Left lobe of liver (tissue), 2 donors: Measurements from ENCODE around the gene TMEM63B. TPM values are rescaled to one million over a fixed set of nuclear protein-coding genes. Genes with fewer than 3 reads are reported as not detected.
A peak's percentile ranks its signal among the peaks of the same experiment; 100 is the strongest.
"Not testable (repeated sequence)": the region's sequence is repeated elsewhere in the genome, so short reads cannot be mapped to it uniquely, and the experiment has no call there.

Source experiments
- ATAC-seq: fragments of 200-7000 bp; cut with Tn5 transposase; one replicate; pipeline ENCODE4 v1.9.1; 2020; ENCODE audit warnings: mild to moderate bottlenecking, moderate library complexity
- DNase-seq: peaks from one replicate; pipeline ENCODE4 v3.0.0-alpha.2; 2020; ENCODE audit warnings: low spot score
- total RNA-seq: library from RNA; stranded (reverse); gene quantifications from one replicate; pipeline ENCODE4 v1.2.1, GENCODE V29; 2021
- donor health status: DM: no; HTN: no; CAD: no; lungs with moderate emphysema.
- donor health status: DM: no; HTN: yes; CAD: no.

TMEM63B gene
- total RNA-seq, 1 donor from 2014 or later, result 38.0 TPM

- DNase-seq (no peak), ATAC-seq (no peak)
Measured at GRCh38 chr6:44167567-44167966, 40.2 kb downstream of the TMEM63B start.

DNA sequence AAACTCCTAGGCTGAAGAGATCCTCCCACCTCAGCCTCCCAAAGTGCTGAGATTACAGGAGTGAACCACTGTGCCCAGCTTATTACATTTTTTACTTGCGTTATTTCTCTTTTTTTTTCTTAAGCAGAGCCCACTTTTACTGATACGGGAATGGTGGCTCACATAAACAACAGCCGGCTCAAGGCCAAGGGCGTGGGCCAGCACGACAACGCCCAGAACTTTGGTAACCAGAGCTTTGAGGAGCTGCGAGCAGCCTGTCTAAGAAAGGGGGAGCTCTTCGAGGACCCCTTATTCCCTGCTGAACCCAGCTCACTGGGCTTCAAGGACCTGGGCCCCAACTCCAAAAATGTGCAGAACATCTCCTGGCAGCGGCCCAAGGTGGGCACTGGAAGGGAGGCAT lies 41.8 kb downstream of the TMEM63B start:
- ATAC-seq (no peak), DNase-seq (no peak)

GRCh38 chr6:44169886-44170570 lies 42.7 kb downstream of the TMEM63B start:
- DNase-seq (no peak), ATAC-seq (no peak)

GRCh38 chr6:44171899-44172546 lies 44.7 kb downstream of the TMEM63B start:
- DNase-seq (no peak), ATAC-seq (no peak)

DNA sequence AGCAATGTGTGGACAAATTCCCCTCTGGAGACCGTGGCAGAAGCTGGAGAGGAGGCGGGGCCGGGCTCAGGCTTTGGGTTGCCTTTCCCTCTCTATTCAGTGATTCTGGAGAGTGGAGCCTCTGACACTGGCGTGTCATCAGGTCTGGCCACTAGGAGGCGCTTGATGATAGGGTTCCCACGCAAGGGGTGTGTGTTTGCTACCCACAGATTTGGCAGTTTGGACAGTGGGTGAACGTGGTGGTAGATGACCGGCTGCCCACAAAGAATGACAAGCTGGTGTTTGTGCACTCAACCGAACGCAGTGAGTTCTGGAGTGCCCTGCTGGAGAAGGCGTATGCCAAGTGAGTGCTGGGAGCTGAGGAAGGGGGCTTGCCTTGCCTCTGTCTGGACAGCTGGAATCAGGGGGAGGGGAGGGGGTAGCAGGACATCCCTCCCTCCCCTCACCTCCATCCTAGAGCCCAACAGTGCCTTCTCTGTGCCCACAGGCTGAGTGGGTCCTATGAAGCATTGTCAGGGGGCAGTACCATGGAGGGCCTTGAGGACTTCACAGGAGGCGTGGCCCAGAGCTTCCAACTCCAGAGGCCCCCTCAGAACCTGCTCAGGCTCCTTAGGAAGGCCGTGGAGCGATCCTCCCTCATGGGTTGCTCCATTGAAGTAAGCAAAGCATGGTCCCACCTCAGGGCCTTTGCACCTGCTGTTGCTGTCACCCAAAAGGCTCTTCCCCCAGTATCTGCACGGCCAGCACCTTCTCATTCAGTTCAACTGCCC lies 45.6 kb downstream of the TMEM63B start:
- DNase-seq (peak; percentile 91), ATAC-seq (peak; percentile 99)

DNA sequence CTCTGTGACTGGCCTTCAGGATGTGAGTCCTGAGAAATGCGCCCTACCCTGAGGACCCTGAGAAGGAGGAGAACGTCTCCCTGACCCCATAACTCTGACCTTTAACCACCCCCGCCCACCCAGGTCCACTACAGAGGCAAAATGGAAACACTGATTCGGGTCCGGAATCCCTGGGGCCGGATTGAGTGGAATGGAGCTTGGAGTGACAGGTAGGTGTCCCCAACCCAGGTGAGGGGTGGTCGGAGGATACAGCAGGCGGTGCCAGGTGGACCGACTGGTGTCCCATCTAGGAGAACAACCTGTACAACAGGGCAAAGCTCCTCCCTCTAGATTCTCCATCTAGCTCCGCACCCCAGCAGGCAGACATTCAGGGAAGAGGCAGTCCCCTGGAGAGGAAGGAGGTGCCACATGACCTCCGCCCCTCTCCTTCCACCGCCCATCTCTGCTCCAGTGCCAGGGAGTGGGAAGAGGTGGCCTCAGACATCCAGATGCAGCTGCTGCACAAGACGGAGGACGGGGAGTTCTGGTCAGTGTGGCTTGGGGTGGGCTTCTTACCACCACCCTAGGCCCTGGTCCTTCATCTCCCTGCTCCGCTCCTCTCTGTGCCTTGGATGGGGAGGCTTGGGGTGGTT lies 48.9 kb downstream of the TMEM63B start:
- ATAC-seq, result no peak
- no peak for DNase-seq

DNA sequence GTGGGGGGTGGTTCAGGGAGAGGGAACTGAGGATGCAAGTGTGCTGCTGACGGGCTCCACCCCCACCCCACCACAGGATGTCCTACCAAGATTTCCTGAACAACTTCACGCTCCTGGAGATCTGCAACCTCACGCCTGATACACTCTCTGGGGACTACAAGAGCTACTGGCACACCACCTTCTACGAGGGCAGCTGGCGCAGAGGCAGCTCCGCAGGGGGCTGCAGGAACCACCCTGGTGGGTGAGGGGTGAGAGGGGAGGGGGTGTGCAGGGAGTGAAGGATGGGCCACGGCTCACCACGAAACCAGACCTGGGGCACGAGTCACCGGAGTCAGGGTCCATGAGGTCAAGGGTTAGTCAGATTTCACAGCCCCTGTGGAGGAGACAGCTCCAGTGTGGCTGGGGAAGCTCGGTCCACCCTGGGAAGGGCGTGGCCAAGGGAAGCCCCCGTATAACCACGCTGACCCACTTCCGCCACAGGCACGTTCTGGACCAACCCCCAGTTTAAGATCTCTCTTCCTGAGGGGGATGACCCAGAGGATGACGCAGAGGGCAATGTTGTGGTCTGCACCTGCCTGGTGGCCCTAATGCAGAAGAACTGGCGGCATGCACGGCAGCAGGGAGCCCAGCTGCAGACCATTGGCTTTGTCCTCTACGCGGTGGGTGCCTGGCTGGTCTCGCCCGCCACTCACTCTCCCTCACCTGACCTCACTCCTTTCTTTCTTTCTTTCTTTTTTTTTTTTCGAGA lies 49.6 kb downstream of the TMEM63B start:
- ATAC-seq, result no peak
- DNase-seq, result no peak

DNA sequence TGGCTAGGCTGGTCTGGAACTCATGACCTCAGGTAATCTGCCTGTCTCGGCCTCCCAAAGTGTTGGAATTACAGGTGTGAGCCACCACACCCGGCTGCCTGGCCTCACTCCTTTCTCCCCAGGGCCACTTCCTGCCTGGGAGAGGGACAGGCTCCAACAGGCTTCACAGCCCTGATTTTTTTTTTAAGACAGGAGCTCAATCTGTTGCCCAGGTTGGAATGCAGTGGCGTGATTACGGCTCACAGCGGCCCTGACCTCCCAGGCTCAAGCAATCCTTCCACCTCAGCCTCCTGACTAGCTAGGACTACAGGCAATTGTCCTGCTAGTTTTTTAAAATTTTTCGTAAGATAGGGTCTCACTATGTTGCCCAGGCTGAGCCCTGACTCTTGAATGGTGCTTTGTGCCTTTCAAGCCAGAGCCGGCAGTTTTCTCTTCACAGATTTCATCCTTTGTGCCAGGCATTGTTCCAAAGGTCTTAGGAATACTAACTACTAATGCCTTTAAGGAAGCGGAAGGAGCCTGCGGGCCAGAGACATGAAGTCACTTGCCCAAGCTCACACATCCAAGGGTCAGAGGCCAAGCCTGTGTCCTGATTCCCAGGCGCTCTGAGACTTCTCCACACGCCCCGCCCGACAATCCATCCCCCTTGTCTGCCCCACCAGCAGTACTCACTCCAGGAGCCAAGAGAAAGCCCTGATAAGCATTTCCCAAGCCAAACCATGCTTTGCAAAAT lies 50.5 kb downstream of the TMEM63B start:
- DNase-seq (peak; percentile 57), ATAC-seq (peak; percentile 68)

- DNase-seq (no peak), ATAC-seq (no peak)
Measured at GRCh38 chr6:44178424-44179071, 51.2 kb downstream of the TMEM63B start.

GRCh38 chr6:44179072-44179536 lies 51.8 kb downstream of the TMEM63B start:
- no peak for ATAC-seq
- no peak for DNase-seq

- DNase-seq (no peak), ATAC-seq (no peak)
Measured at GRCh38 chr6:44179648-44180047, 52.3 kb downstream of the TMEM63B start.

- no peak for ATAC-seq
Measured at GRCh38 chr6:44180406-44180805, 53.1 kb downstream of the TMEM63B start.

GRCh38 chr6:44180886-44181285 lies 53.5 kb downstream of the TMEM63B start:
- DNase-seq (no peak), ATAC-seq (no peak)

More at GRCh38 chr6:44180406-44180805, 53.1 kb downstream of the TMEM63B start:
- no peak for DNase-seq

- not testable (repeated sequence) for ATAC-seq, DNase-seq
Measured at GRCh38 chr6:44181784-44182183, 54.4 kb downstream of the TMEM63B start.

GRCh38 chr6:44182911-44183390 lies 55.6 kb downstream of the TMEM63B start:
- DNase-seq (no peak), ATAC-seq (no peak)

DNA sequence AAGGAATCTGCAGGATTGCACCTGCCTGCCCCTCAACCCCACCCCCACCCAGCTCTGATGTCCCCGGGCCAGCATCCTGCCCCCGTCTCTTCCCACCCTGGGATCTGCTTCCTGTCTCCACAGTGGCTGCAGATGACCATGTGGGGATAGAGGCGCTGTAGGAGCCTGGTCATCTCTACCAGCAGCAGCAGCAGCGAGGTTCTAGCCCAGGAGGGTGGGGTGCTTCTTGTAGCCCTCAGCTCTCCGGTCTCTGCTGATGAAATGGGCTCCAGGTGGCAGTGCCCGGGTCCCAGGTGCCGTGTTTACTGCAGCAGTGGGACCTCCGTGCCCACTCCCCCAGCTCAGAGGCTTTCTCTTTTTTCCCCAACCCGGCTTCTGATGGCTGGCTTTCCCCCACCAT lies 56.4 kb downstream of the TMEM63B start:
- no peak for ATAC-seq
- DNase-seq, result no peak

- ATAC-seq, DNase-seq: not testable (repeated sequence)
Measured at GRCh38 chr6:44185356-44185755, 58.0 kb downstream of the TMEM63B start.

- no peak for DNase-seq
- peak; percentile 16 for ATAC-seq
Measured at GRCh38 chr6:44185953-44186634, 58.7 kb downstream of the TMEM63B start.

DNA sequence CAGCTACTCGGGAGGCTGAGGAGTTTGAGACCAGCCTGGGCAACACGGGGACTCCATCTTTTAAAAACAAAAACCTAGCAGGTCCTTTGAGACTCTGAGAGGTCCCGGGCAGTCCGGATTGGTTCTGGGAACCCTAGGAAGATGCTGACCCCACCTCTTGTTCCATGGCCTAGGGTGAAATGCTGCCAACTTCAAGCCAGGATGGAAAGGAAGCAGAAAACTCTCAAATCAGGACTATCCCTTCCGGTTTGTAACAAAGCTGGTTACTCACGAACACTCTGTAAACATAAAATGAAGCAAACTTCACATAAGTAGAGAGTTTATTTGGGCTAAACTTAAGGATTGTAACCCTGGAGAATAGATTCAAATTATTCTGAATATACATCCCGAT lies 59.3 kb downstream of the TMEM63B start:
- DNase-seq (no peak), ATAC-seq (no peak)
